ENCODE results near the gene PLA2G4A.

Gene PLA2G4A

GRCh38 chr1:187009320-187009719 lies 180.6 kb downstream of the PLA2G4A start:
- no peaks in the 10 kb centered on the region for H3K4me1 ChIP-seq (ENCODE audit: control insufficient read depth, insufficient read depth, low read length)
- no peaks in the 10 kb centered on the region for H3K36me3 ChIP-seq (ENCODE audit: insufficient read depth, low read length)
- no peak overlapping the region for H3K9ac ChIP-seq (ENCODE audit: low read depth, low read length)
- no peaks in the 10 kb centered on the region for H3K9me3 ChIP-seq (replicated peaks; ENCODE audit: low read length)
- no peak overlapping the region for H3K4me3 ChIP-seq (ENCODE audit: low read length)
- no peak overlapping the region for H3K4me2 ChIP-seq (ENCODE audit: low read length)
- H3K27me3 ChIP-seq (ENCODE audit: control insufficient read depth, insufficient read depth, low read length), result no peaks in the 10 kb centered on the region

GRCh38 chr1:187010571-187011309 lies 182.0 kb downstream of the PLA2G4A start:
- Histone ChIP-seq H3K9ac (ENCODE audit: low read depth, low read length) (no peak overlapping the region), H3K4me2 (ENCODE audit: low read length) (no peak overlapping the region), H3K9me3 (replicated peaks; ENCODE audit: low read length) (no peaks in the 10 kb centered on the region), H3K27me3 (ENCODE audit: control insufficient read depth, insufficient read depth, low read length) (no peaks in the 10 kb centered on the region), H3K4me1 (ENCODE audit: control insufficient read depth, insufficient read depth, low read length) (no peaks in the 10 kb centered on the region), H3K36me3 (ENCODE audit: insufficient read depth, low read length) (no peaks in the 10 kb centered on the region), H3K4me3 (ENCODE audit: low read length) (no peak overlapping the region)

GRCh38 chr1:187013582-187014200 lies 184.9 kb downstream of the PLA2G4A start:
- Histone ChIP-seq H3K36me3 (ENCODE audit: insufficient read depth, low read length) (no peaks in the 10 kb centered on the region), H3K9ac (ENCODE audit: low read depth, low read length) (no peak overlapping the region), H3K27me3 (ENCODE audit: control insufficient read depth, insufficient read depth, low read length) (no peaks in the 10 kb centered on the region), H3K9me3 (replicated peaks; ENCODE audit: low read length) (no peaks in the 10 kb centered on the region), H3K4me3 (ENCODE audit: low read length) (no peak overlapping the region), H3K4me2 (ENCODE audit: low read length) (no peak overlapping the region), H3K4me1 (ENCODE audit: control insufficient read depth, insufficient read depth, low read length) (no peaks in the 10 kb centered on the region)

- no peaks in the 10 kb centered on the region for H3K27me3 ChIP-seq (ENCODE audit: control insufficient read depth, insufficient read depth, low read length)
- no peaks in the 10 kb centered on the region for H3K36me3 ChIP-seq (ENCODE audit: insufficient read depth, low read length)
- no peaks in the 10 kb centered on the region for H3K4me1 ChIP-seq (ENCODE audit: control insufficient read depth, insufficient read depth, low read length)
- no peaks in the 10 kb centered on the region for H3K9me3 ChIP-seq (replicated peaks; ENCODE audit: low read length)
- no peak overlapping the region for H3K9ac ChIP-seq (ENCODE audit: low read depth, low read length)
- H3K4me2 ChIP-seq (ENCODE audit: low read length), result no peak overlapping the region
- H3K4me3 ChIP-seq (ENCODE audit: low read length), result no peak overlapping the region
These were observed 189.5 kb downstream of the PLA2G4A start for GRCh38 chr1:187018291-187018690.

- no peaks in the 10 kb centered on the region for H3K4me1 ChIP-seq (ENCODE audit: control insufficient read depth, insufficient read depth, low read length)
- no peaks in the 10 kb centered on the region for H3K27me3 ChIP-seq (ENCODE audit: control insufficient read depth, insufficient read depth, low read length)
These were observed 198.5 kb downstream of the PLA2G4A start for GRCh38 chr1:187027253-187027652.

GRCh38 chr1:187032316-187032981 lies 203.7 kb downstream of the PLA2G4A start:
- Histone ChIP-seq H3K27me3 (ENCODE audit: control insufficient read depth, insufficient read depth, low read length) (no peaks in the 10 kb centered on the region), H3K4me3 (ENCODE audit: low read length) (no peak overlapping the region), H3K36me3 (ENCODE audit: insufficient read depth, low read length) (no peaks in the 10 kb centered on the region), H3K9me3 (replicated peaks; ENCODE audit: low read length) (no peaks in the 10 kb centered on the region), H3K9ac (ENCODE audit: low read depth, low read length) (no peak overlapping the region), H3K4me1 (ENCODE audit: control insufficient read depth, insufficient read depth, low read length) (no peaks in the 10 kb centered on the region), H3K4me2 (ENCODE audit: low read length) (no peak overlapping the region)

More at GRCh38 chr1:187027253-187027652, 198.5 kb downstream of the PLA2G4A start:
- Histone ChIP-seq H3K36me3 (ENCODE audit: insufficient read depth, low read length) (no peaks in the 10 kb centered on the region), H3K4me2 (ENCODE audit: low read length) (no peak overlapping the region), H3K9ac (ENCODE audit: low read depth, low read length) (no peak overlapping the region), H3K4me3 (ENCODE audit: low read length) (no peak overlapping the region), H3K9me3 (replicated peaks; ENCODE audit: low read length) (no peaks in the 10 kb centered on the region)

- Histone ChIP-seq H3K9ac (ENCODE audit: low read depth, low read length) (no peak overlapping the region), H3K9me3 (replicated peaks; ENCODE audit: low read length) (no peaks in the 10 kb centered on the region), H3K4me3 (ENCODE audit: low read length) (no peak overlapping the region), H3K4me2 (ENCODE audit: low read length) (no peak overlapping the region), H3K27me3 (ENCODE audit: control insufficient read depth, insufficient read depth, low read length) (no peaks in the 10 kb centered on the region), H3K4me1 (ENCODE audit: control insufficient read depth, insufficient read depth, low read length) (no peaks in the 10 kb centered on the region), H3K36me3 (ENCODE audit: insufficient read depth, low read length) (no peaks in the 10 kb centered on the region)
These were observed 204.4 kb downstream of the PLA2G4A start for GRCh38 chr1:187032982-187033692.

GRCh38 chr1:187033693-187034390 lies 205.1 kb downstream of the PLA2G4A start:
- H3K27me3 ChIP-seq (ENCODE audit: control insufficient read depth, insufficient read depth, low read length), result no peaks in the 10 kb centered on the region
- H3K9me3 ChIP-seq (replicated peaks; ENCODE audit: low read length), result no peaks in the 10 kb centered on the region
- no peak overlapping the region for H3K4me3 ChIP-seq (ENCODE audit: low read length)
- H3K9ac ChIP-seq (ENCODE audit: low read depth, low read length), result no peak overlapping the region
- H3K4me1 ChIP-seq (ENCODE audit: control insufficient read depth, insufficient read depth, low read length), result no peaks in the 10 kb centered on the region
- H3K4me2 ChIP-seq (ENCODE audit: low read length), result no peak overlapping the region
- H3K36me3 ChIP-seq (ENCODE audit: insufficient read depth, low read length), result no peaks in the 10 kb centered on the region

- H3K4me2 ChIP-seq (ENCODE audit: low read length), result no peak overlapping the region
These were observed 205.8 kb downstream of the PLA2G4A start for GRCh38 chr1:187034501-187034900.

GRCh38 chr1:187037973-187038553 lies 209.3 kb downstream of the PLA2G4A start:
- Histone ChIP-seq H3K9ac (ENCODE audit: low read depth, low read length) (no peak overlapping the region), H3K36me3 (ENCODE audit: insufficient read depth, low read length) (no peaks in the 10 kb centered on the region), H3K27me3 (ENCODE audit: control insufficient read depth, insufficient read depth, low read length) (no peaks in the 10 kb centered on the region), H3K4me1 (ENCODE audit: control insufficient read depth, insufficient read depth, low read length) (no peaks in the 10 kb centered on the region), H3K4me2 (ENCODE audit: low read length) (no peak overlapping the region), H3K9me3 (replicated peaks; ENCODE audit: low read length) (no peaks in the 10 kb centered on the region), H3K4me3 (ENCODE audit: low read length) (no peak overlapping the region)

More at GRCh38 chr1:187034501-187034900, 205.8 kb downstream of the PLA2G4A start:
- no peak overlapping the region for H3K4me3 ChIP-seq (ENCODE audit: low read length)
- no peaks in the 10 kb centered on the region for H3K27me3 ChIP-seq (ENCODE audit: control insufficient read depth, insufficient read depth, low read length)
- no peaks in the 10 kb centered on the region for H3K36me3 ChIP-seq (ENCODE audit: insufficient read depth, low read length)
- no peaks in the 10 kb centered on the region for H3K4me1 ChIP-seq (ENCODE audit: control insufficient read depth, insufficient read depth, low read length)
- no peak overlapping the region for H3K9ac ChIP-seq (ENCODE audit: low read depth, low read length)
- H3K9me3 ChIP-seq (replicated peaks; ENCODE audit: low read length), result no peaks in the 10 kb centered on the region
